IPS DF 4.7 (cell line): ENCODE results near the gene RRP9.

Experiments
- DNase-seq: peaks from one replicate; pipeline ENCODE4 v3.0.0-alpha.2; 2013; ENCODE audit warnings: low spot score; ENCODE audit errors: extremely low read depth

Gene RRP9

DNA sequence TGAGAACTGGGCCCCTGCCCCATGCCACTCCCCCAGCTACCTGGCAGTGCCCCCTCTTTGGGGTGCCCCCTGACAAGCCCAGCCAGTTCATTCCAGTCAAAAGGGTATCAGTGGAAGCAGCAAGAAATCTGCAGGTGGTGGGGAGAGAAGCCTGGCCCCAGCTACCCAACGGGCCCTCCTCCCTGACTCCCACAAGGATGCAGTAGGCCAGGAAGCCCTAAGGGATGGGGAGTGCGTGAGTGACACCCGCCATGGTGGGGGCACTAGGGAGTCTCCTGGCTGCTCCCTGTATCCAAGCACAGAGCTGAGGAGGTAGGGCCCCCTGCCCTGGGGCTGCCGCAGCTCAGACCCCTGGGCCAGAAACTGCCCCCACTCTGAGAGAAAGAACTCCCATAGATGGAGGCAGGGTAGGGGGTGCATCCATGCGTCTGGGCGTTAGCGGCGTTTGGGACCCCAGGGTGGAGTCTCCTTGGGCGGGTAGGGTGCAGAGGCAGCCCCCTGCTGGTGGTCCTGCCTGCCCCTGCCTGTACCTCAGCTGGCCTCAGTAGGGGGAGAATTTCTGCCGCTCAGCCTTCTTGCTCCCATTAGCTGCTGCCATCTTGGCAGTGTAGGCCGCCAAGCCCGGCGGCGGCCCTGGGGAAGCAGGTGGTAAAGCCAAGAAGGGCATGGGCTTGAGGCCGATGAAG is 16.0 kb upstream of the RRP9 start:
- no peak for DNase-seq

DNA sequence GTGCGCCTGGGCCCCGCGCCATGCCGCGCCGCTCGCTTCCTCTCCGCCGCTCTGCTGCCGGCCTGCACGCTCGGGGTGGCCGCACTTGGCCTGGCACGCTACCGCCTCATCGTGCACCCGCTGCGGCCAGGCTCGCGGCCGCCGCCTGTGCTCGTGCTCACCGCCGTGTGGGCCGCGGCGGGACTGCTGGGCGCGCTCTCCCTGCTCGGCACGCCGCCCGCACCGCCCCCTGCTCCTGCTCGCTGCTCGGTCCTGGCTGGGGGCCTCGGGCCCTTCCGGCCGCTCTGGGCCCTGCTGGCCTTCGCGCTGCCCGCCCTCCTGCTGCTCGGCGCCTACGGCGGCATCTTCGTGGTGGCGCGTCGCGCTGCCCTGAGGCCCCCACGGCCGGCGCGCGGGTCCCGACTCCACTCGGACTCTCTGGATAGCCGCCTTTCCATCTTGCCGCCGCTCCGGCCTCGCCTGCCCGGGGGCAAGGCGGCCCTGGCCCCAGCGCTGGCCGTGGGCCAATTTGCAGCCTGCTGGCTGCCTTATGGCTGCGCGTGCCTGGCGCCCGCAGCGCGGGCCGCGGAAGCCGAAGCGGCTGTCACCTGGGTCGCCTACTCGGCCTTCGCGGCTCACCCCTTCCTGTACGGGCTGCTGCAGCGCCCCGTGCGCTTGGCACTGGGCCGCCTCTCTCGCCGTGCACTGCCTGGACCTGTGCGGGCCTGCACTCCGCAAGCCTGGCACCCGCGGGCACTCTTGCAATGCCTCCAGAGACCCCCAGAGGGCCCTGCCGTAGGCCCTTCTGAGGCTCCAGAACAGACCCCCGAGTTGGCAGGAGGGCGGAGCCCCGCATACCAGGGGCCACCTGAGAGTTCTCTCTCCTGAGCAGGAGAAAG is 14.4 kb upstream of the RRP9 start:
- no peak for DNase-seq

DNA sequence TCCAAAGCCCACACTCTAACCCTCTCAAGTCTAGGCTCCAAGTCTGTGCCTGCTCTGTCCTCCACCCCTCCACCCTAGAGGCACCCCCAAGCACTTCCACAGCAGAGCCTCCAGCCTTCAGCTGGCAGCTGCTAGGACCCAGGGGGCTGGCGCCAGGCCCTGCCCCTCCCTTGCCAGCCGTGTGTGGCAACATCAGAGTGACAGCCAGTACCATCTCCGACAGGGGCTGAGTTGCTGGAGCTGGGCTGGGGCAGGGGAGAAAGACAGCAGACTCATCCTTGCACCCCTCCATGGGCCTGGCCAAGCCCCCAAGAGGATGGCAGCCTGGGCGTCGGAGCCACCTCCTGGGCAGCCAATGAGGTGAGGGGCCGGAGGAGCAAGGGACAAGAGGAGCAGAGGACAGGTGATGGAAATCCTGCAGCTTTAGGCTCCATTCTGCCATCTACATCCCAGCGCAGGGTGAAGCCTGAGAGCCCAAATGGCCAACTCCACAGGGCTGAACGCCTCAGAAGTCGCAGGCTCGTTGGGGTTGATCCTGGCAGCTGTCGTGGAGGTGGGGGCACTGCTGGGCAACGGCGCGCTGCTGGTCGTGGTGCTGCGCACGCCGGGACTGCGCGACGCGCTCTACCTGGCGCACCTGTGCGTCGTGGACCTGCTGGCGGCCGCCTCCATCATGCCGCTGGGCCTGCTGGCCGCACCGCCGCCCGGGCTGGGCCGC is 13.6 kb upstream of the RRP9 start, which contains the start of gene GPR62:
Gene GPR62, plus strand, starts transcription at position 207 of the 718 bp plus-strand sequence. Its CDS starts 272 bp downstream, at position 479.
- DNase-seq: no peak

DNA sequence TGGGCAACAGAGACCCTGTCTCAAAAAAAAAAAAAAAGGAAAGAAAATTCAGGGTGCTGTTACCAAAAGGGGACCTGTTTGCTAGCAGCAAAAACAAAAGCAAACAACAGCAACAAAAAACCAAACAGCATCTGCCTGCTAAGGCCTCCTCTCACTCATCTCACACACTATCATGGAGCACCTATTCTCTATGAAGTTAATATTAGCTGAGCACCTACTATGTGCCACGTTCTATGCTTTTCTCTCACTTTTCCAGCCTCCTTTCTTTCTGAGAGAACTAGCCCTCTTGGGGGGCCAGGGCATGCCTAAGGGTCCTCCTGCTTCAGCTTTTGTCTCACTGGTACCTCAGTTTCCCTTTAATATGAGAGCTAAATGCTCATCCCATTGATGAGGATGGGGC is 13.0 kb upstream of the RRP9 start:
- no peak for DNase-seq

DNA sequence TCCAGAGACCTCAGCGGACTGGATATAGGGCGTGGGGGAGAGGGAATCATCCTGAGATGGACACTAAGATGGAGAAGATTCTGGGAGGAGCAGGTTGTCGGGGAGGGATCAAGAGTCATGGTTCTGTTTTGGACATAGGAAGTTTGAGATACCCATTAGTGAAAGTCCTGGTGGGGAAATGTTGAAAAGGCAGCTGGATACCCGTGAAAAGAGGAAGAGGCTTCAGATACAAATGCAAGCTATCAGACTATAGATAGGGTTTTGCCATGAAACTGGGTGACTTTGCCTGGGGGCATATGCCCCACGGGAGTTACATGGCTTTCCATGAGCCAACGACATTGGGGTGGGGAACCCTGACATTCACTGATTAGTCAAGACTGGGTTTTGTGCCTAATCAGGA is 12.4 kb upstream of the RRP9 start:
- DNase-seq: no peak

DNA sequence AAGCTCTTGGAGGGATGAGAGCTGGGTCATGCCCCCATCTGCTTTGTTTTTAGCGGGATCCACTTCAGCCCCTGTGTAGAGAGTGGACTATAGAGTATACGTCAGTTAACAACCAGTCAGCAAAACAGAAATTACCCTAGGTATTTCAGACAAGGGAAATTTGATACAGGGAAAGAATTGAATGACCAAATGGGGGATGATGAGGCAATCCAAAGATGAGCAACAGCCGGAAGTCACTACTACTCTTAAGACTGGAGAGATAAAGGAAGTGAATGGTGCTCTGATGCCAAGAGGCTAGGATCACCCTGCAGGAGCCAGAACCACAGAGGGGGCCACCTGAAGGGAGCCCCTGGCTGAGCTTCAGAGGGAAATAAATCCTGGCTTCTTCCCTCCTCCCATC is 11.7 kb upstream of the RRP9 start:
- no peak for DNase-seq

DNA sequence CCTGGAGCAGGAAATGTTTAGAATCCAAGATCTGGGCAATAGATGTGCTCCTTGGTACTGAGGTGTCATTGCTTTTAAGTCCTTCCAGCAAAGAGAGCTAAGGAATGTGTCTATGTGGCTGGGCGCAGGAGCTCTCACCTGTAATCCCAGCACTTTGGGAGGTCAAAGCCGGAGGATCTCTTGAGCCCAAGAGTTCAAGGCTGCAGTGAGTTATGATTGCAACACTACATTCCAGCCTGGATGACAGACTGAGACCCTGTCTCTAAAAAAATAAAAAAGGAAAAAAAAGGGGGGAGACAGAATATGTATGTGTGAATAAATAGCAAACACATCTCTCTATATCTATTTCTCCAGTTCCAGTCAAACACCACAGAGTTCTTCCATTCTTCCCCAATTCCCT is 9.2 kb upstream of the RRP9 start:
- DNase-seq: no peak

DNA sequence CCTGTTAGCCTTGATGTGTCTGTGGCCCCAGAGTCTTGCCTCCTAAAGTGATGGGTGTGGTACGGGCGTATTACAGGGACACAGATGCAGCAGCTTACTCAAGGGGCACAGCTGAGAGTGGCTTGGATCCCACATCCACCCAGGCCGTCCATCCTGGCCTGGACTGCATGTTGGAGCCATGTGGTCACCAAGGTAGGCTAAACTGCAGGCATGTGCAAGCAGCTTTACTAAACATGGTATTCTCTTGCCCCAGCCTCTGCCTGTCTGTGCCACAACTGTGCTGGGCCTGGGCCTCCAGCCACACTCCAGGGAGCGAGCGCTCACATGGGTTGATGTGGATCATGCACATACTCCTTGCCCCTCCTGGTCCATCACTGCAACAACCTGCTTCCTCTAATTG is 7.4 kb upstream of the RRP9 start:
- no peak for DNase-seq

DNA sequence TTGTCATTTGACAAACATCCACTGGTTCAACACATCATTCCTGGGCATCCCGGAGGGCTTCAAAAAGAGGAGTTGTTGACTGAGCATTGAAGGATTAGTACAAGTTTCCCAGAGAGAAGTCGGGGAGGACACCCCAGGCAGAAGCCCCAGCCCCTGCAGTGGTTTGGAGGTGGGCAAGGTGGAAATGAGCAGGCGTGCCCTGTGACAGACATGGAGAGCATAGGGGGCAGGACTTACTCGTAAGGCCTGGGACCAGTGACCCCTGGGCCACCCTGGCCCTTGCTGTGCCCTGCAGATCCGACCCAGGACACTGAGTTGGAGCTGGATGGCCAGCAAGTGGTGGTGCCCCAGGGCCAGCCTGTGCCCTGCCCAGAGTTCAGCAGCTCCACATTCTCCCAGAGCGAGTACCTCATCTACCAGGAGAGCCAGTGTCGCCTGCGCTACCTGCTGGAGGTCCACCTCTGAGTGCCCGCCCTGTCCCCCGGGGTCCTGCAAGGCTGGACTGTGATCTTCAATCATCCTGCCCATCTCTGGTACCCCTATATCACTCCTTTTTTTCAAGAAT is 6.4 kb upstream of the RRP9 start:
- no peak for DNase-seq

DNA sequence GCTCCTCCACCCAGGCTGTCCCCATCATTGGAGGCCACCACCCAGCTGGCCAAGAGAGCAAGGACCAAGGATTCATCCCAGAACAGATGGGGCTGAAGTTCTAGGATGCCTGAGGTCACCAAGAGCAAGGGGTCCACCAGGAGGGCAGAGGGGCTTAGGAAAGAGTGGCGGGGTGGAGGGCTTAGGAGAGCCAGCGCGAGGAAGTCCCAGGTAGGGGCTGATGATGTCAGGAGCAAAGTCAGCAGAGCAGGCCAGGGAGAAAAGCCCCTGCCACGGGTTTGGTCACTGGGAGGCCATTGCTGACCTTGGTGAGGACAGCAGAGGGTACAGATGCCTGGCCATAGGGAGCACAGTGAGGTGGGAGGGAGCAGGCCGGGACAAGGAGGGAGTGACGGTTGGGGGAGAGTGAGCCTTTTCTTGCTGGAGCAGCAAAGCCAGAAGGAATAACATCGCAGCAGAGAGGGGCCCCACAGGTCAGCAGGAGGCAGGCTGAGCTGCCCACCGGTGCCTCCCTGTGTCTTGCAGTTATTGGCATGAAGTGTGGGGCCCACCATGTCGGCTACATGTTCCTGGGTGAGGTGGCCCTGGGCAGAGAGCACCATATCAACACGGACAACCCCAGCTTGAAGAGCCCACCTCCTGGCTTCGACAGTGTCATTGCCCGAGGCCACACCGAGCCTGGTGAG is 5.7 kb upstream of the RRP9 start:
- DNase-seq: no peak

DNA sequence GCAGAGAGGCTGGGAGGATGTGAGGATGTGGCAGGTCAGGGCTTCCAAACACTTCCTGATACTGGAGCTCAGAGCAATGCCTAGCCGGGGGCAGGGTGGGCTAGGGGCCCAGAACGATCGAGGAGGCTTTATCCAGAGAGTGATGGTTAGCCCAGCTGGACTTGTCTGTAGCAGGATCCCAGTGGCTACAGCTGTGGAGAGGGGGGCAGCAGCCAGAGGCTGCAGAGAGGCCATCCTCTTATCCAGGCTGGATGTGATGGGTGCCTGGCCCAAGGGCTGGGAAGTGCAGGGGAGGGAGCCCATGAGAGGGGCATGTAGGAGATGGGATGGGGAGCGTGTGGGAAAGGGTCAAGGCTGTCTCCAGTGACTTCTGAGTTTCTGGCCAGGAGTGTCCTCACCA is 5.1 kb upstream of the RRP9 start:
- no peak for DNase-seq

DNA sequence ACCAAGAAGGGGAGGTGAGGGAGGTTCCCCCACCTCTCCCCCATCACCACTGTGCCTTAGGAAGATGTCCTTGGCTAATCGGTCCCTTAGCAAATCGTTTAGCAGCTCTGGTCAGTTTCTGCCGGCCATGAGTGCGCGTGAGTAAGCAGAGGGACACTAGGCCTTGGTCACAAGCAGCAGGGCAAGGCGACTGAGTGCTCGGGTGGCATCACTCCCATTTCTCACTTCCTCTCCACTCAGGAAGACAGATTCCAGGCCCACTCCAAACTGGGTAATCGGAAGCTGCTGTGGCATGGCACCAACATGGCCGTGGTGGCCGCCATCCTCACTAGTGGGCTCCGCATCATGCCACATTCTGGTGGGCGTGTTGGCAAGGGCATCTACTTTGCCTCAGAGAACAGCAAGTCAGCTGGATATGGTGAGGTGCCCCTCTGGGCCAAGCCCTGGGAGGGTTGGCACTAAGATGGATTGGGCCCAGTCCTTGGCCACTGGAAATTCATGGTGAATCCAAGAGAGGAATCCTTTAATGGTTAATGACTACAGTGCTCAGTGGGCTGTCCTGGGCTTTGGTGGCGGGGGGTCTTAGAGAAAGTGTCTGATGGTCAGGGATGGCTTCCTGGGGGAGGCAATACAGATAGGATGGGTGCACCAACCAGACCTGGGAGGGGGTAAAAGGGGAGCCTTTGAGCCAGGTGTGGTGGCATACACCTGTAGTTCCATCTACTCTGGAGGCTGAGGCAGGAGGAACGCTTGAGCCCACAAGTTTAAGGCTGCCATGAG is 4.4 kb upstream of the RRP9 start:
- no peak for DNase-seq

DNA sequence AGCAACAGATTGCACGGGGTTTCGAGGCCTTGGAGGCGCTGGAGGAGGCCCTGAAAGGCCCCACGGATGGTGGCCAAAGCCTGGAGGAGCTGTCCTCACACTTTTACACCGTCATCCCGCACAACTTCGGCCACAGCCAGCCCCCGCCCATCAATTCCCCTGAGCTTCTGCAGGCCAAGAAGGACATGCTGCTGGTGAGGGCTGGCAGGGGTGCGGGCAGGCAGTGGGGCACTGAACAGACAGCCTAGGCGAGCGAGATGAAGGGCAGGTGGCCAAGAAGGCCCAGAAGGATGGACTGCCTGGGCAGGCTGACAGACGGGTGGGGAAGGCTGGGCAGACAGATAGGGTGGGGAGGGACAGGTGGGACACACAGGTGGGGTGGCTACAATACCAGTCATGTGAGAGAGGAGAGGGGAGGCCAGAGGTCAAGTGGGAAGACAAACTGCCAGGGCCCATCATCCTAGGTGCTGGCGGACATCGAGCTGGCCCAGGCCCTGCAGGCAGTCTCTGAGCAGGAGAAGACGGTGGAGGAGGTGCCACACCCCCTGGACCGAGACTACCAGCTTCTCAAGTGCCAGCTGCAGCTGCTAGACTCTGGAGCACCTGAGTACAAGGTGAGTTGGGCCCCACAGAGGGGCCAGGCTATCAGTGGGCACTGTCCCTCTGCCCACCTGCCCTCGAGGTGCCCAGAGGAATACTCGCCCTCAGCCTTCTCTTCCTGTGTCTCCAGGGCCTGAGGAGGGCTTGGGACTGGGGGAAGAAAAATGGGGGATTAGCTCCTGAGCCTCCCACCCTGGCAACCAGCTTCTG is 3.5 kb upstream of the RRP9 start:
- DNase-seq: no peak

DNA sequence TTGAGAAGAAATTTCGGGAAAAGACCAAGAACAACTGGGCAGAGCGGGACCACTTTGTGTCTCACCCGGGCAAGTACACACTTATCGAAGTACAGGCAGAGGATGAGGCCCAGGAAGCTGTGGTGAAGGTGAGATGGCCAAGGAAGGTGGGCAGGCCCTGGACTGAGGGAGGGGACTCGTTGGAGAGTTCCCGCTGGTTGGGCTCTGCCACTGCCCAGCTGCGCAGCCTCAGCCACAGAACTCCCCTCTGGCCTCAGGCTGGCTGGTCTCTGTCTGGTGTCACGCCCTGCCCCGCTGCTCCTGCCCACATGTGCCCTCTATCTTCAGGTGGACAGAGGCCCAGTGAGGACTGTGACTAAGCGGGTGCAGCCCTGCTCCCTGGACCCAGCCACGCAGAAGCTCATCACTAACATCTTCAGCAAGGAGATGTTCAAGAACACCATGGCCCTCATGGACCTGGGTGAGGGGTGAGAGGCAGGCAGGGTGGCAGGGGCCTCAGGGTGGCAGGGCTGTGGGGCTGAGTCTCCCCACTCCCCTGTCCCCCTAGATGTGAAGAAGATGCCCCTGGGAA is 2.8 kb upstream of the RRP9 start:
- no peak for DNase-seq

DNA sequence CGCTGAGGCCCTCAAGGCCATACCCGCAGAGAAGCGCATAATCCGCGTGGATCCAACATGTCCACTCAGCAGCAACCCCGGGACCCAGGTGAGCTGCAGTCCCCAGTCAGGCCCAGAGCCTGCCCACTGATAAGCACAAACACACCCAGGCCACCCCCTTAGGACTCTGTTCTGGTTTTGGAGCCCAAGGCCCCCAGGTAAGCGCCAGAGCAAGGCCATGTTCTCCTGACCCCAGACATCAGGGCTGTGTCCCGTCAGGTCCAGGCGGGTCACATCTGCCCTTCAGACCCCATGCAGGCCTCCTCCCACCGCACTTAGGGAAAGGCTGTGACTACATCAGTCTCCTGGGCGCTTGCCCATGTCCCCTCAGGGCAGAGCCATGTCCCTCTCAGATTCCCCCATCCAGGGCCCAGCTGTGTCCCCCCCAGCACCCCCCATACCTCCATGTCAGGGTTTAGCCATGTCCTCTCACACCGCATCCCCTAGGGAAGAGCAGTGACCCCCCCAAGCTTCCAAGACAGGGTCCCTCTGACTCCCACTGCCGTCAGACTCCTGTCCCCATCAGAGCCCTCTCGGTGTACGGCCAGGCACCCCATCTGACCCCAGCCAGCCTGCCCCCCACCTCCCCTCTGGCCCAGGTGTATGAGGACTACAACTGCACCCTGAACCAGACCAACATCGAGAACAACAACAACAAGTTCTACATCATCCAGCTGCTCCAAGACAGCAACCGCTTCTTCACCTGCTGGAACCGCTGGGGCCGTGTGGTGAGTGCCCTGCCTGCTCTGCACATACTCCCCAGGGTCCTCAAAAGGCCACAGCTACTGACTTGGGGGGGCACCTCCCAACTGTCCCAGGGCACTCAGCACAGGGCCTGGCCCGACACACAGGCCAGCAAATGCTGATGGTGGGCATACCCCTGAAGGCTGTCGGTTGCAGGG is 2.0 kb upstream of the RRP9 start:
- no peak for DNase-seq

DNA sequence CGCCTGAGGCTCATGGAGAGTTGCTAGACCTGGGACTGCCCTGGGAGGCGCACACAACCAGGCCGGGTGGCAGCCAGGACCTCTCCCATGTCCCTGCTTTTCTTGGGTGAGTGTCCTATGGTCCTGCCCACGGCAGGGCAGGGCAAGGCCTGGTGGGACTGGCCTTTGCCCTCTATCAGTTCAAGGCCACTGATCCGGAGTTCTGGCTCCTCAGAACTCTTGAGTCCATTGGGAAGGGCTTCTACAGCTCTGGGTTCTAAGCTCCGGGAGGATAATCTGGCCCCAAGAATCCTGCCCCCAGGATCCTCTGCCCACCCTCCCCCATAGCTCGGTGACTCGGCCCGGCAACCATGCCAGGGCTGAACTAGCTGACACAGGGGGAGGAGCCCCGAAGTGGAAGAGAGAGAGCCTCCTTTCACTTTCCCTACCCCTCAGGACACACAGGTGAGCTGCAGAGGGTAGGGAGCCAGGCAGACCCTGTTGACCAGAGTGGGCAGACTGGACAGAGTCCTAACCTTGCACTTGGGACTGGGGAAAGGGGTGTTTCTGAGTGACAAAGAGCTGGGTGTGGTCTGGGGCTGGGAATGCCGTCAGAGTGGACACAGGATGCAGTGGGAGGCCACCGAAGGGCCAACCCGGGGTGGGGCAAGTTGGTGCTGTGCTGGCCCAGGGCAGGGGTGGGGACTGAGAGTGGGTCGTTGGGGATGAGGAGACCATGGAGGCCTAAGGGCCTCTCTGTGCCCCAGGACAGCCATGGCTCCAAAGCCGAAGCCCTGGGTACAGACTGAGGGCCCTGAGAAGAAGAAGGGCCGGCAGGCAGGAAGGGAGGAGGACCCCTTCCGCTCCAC is 1.1 kb upstream of the RRP9 start:
- no peak for DNase-seq

DNA sequence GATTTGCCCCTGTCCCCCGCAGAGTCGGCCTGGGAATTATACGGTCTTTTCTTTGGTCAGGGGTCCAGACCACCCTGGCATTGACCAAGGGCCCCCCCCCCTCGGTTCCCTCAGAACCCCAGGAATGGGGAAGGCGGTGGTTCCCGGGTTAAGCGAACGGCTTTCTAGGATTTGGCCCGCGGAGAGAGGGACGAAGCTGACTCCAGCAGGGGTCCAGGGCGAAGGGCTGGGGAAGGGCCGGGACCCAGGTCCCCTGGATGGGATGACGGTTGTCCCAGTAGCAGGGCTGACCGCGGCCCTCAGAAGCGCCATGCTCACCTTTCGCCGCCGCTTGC is 274 bp downstream of the RRP9 start:
- no peak for DNase-seq
